Stimulated activated CD4-positive, alpha-beta T cell treated with anti-CD3 and anti-CD28 coated beads, Interleukin-1b, Interleukin-23, amount 100 ng/mL, for 24 hours (primary cell): ENCODE data around the gene KCNG2.

ENCODE experiments used
- DNase-seq, 4 experiments: peaks; one replicate each; pipeline ENCODE4 v3.0.0-alpha.2; 2020; ENCODE audit warnings: low read depth in 4 of 4, low spot score in 1 of 4

KCNG2 gene

GRCh38 chr18:79818036-79818435, 20.3 kb downstream of the KCNG2 start:
- DNase-seq = no peak

- DNase-seq = no peak
These were observed 20.9 kb downstream of the KCNG2 start for GRCh38 chr18:79818631-79819030.

GRCh38 chr18:79819064-79819967, 21.6 kb downstream of the KCNG2 start:
- DNase-seq = no peak

GRCh38 chr18:79819968-79820351, 22.2 kb downstream of the KCNG2 start:
- DNase-seq = no peak

- no peak for DNase-seq
These were observed 25.4 kb downstream of the KCNG2 start for GRCh38 chr18:79823120-79823519.

GRCh38 chr18:79825913-79826312, 28.2 kb downstream of the KCNG2 start:
- no peak for DNase-seq

GRCh38 chr18:79826966-79827365, 29.2 kb downstream of the KCNG2 start:
- no peak for DNase-seq

GRCh38 chr18:79828258-79828657, 30.5 kb downstream of the KCNG2 start:
- DNase-seq = no peak

GRCh38 chr18:79829136-79829854, 31.6 kb downstream of the KCNG2 start:
- DNase-seq = no peak

- no peak for DNase-seq
These were observed 34.4 kb downstream of the KCNG2 start for GRCh38 chr18:79832169-79832568.

- no peak for DNase-seq
These were observed 37.1 kb downstream of the KCNG2 start for GRCh38 chr18:79834834-79835233.

- no peak for DNase-seq
These were observed 44.2 kb downstream of the KCNG2 start for GRCh38 chr18:79841936-79842335.

- DNase-seq = no peak
These were observed 47.3 kb downstream of the KCNG2 start for GRCh38 chr18:79844999-79845563.

- no peak for DNase-seq
These were observed 49.3 kb downstream of the KCNG2 start for GRCh38 chr18:79846936-79847557.

- no peak for DNase-seq
These were observed 50.0 kb downstream of the KCNG2 start for GRCh38 chr18:79847606-79848293.

- no peak for DNase-seq
These were observed 50.5 kb downstream of the KCNG2 start for GRCh38 chr18:79848294-79848578.

- no peak for DNase-seq
These were observed 51.0 kb downstream of the KCNG2 start for GRCh38 chr18:79848579-79849327.

GRCh38 chr18:79849328-79850207, 51.8 kb downstream of the KCNG2 start:
- no peak for DNase-seq

GRCh38 chr18:79850731-79851130, 53.0 kb downstream of the KCNG2 start:
- no peak for DNase-seq

- no peak for DNase-seq
These were observed 53.8 kb downstream of the KCNG2 start for GRCh38 chr18:79851489-79851888.
